DMS53 (cell line): ENCODE results near the gene POMP.
"Not testable (repeated sequence)": the region's sequence is repeated elsewhere in the genome, so short reads cannot be mapped to it uniquely, and the experiment has no call there.

Experiments
- DNase-seq: peaks from one replicate; lab custom pipeline; 2025; lab: John Stamatoyannopoulos, UW

Gene POMP

DNA sequence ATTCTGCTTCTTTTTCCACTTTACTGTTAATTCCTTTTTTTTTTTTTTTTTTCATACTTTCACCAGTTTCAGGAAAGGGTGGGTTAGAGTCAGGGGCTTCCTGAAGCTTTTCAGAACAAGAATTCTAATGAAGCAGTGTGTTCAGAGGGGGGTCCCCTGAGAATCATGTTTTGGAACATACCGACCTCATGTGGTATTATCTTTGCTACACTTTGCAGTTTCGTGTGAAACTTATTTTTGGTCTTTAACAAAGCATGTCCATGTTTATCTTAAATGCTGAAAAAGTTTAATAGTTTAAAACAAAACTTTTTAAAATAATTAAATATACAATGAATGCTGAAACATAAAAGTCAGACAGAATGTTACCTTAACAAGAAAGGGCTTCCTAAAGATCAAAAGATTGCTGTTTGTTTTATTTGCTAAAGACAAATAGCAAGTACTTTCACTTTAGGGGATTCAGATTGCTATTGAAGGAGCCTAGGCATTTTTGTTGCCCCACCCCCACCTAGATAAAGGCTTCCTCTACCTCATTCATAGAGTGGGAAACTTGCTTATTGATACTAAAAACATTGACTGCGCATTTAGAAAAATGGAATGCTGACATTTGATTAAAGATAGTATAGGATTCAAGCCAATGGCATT is 21.1 kb upstream of the POMP start:
- peak; percentile 71 for DNase-seq

DNA sequence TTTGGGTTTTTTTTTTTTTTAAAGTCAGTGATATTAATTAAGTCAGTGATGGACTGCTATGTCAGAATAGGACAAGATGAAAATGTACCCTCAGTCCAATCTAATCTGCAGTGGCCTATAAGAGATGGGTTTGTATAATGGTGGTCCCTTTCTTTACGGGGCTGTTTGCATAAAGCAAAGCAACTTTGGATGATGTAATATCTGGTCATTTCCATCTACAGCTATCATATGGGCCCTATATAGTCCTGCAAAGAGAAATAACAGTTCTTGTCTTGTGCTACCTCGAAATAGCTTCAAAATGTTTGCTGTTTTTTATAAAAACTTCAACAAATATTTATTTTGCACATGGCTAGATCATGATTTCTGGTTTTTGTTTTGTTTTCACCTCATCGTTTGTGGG is 20.2 kb upstream of the POMP start:
- DNase-seq: no peak

DNA sequence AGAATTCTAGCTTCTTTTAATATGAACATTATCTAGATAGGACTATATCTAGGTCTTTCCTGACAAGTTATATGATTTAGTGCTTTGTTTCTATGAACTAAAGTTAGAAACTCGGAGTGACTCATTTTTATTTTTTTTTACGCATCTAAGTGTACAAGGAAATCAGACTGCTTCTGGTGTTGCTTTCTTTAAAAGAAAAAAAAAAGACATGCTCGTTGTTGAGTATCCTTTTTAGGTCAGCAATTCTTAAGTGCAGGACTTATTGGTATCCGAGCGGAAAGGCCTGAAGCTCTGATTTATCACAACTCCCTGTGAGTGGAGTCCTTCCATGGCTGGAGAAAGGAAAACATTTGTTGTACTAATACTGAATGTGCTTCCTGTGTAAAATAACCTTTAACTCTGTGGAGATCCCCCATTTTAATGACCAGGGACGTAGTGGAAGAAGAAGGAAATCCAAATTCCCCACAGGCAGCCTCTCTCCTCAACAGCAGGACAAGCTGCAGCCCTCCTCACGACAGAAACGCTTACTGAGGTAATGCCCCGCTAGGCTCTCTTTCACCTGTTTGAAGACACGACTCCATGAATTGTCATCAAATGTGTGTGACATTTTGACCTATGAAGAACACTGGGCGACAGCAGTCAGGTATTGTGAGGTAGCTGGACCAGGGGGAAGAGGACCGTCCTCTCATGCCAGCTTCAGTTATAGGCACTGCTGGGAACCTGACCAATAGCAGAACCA is 17.9 kb upstream of the POMP start:
- DNase-seq: no peak

DNA sequence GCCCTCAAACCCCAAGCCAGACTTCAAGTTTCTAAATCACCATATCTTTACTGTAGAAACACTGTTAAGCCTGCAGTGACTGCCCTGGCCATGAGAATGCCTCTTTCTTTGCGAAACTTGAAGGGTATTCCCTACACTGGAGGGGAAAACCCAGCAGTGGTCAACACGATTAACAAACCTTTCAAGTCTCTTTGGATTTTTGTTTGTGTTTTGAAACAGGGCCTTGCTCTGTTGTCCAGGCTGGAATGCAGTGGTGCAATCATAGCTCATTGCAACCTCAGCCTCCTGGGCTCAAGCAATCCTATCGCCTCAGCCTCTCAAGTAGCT is 17.4 kb upstream of the POMP start:
- no peak for DNase-seq

DNA sequence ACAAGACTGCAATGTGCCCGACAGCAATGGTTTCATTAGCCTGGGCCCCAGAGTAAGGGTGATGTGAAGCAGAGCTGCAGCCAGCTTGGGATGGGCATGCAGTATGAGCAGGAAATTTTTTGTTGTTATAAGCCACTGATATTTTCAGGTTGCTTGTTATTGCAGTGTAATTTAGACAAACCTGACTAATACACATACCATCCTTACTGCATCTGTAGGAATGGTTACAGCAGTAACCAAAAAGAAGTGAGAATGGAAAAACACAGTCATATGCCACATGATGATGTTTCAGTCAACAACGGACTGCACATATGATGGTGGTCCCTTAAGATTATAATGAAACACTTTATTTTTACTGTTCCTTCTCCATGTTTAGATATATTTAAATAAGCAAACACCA is 8.6 kb upstream of the POMP start:
- no peak for DNase-seq

DNA sequence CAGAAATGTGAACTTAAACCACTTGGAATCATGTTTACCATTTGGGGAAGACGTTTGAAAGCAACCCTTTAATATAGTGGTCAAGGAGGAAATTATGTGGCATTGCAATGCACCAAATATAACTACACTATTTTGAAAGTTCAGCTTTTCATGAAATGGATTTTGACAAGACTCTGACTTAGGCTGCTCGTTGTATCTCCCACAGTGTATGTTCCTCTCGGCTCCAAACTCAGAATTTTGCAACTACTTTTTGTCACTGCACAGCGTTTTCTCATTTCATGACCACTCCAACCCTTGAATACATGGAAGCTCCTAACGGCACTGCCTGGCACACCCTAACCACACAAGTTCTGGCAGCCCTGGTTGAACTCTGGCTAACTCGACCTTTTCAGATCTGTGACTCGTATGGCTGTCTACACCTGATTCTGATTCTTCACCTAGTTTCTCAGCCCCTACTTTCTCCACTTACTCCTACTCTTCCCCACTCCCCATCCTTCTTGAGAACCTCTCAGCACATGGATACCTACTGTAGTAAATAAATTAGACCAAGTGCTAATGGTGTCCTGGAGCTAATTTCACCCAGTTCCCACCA is 7.0 kb upstream of the POMP start:
- DNase-seq: no peak

DNA sequence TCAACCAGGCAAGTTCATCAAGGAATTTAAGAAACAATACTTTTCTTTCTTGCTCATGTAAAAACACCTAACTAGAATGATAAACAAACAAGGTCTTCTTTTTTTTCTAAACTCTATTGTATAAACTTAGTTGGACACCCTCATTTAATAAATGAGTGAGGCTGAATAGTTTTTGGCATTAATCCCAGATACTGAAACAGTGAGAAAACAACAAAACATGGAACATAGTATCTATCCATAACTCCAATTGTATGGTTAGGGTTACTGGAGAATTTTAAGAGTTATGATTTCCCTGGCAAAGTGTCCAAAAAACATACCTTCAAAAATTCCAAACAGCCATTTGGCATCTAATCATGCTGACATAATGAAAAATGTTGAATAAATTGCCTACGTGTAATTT is 5.8 kb upstream of the POMP start:
- DNase-seq: no peak

DNA sequence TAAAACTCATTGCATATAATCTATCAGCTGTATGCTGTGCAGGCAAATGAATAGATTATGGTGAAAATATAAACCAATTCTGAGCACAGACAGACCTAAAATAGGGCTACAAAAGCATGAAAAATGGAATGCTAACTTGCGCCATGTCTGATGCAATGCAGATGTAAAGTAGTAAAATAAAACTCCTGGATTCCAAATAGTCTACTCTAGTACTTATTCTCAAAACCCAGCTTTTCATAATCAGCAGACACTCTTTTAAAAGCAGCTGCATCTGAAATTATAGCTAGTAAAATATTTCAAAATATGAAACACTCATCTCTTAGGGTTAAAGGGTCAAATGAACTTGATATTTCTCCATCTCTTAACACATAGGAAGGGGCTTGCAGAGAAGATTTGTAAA is 4.7 kb upstream of the POMP start:
- DNase-seq: no peak

DNA sequence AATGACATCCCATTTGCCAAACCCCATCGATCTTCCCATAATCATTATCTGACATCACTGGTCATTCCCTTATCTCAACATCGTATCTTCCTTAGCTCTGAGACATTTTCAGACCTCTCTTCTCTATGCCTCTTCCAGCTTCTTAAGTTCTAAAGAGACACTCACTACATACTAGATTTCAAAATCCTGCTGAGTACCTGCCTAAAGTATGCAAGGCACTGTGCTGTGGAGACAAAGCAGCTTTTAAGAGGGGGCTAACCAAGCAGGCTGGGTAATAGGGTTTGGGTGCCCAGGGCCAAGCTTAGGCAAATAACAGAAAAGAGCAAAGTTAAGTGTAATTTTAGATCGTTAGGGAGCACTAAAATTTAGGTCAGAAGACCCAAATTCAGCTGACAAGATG is 3.4 kb upstream of the POMP start:
- no peak for DNase-seq

DNA sequence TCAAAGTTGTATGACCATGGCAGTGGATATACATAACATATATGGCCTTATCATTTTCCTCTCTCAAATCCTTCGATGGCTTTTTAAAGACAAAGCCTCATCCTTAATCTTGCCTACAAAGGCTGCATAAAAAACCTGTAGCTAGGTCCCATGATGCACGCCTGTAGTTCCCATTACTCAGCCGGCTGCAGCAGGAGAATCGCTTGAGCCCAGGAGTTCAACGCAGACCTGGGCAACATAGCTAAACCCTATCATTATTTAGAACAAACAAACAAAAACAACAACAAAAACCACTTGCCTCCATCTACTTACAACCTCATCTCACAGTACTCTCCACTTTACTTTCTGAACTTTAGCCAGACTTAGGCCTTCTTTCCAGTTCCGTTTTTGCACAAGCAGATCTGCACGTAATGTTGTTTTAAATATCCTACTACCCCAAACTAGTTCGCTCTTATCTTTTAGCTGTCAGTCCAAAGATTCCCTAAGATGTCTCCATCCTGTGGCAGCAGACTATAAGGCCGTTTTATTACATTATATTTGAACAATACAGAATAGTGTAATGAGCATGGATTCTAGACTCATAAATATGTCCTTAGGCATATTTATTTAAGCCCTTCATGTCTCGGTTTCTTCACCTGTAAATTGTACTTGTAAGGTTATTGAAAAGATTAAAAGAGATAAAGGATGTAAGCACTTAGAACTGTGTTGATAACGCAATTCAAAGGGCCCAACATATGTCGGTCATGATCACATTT is 969 bp upstream of the POMP start:
- DNase-seq: peak; percentile 39

DNA sequence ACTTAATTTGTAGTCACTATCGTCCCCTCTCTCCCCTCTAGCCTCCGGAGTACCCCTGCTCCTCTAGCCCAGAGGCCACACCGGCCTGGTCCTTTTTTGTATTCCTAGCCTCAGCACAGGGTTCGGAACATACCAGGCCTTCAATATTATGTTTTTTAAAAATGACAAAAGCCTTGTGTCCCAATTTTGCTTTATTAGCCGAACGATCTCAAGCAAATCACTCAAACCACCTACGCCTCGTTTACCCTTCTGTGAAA is 463 bp upstream of the POMP start:
- DNase-seq: peak; percentile 39

DNA sequence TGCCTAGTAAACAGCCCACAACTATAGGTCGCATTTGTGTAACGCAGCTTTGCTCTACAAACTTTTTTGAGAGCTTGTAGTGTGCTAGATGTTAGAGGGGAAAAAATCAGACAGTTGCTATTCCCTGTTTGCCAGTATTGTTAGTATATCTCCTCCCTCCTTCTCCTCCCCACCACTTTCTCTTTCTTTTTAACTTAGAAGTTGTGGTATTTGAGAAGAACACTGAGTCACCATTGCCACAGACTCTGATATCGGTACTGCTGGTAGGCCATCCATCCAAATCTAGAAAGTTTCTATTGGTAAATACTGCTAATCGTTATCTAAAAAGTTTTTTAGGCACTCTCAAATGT is 666 bp downstream of the POMP start:
- DNase-seq: peak; percentile 31

DNA sequence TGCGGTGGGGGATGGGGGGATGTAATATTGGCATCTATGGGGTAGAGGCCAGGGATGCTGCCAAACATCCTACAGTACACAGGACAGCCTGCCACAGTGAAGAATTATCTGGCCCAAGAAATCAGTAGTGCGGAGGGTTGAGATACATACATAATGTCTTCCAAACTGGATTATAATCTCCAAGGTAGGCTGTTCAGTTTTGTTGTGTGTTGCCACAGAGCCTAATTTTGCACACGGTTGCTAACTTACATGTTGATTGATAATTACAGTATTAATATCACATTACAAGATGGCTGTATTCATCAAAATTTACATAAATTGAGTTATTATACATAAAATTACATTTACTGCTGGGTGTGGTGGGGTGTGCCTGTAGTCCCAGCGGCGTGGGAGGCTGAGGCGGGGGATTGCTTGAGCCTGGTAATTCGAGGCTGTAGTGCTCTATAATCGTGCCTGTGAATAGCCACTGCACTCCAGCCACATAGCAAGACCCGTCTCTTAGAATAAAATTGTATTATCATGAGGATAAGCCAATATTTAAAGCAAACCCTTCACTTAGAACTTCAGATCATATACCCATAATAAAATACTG is 8.1 kb downstream of the POMP start:
- no peak for DNase-seq

DNA sequence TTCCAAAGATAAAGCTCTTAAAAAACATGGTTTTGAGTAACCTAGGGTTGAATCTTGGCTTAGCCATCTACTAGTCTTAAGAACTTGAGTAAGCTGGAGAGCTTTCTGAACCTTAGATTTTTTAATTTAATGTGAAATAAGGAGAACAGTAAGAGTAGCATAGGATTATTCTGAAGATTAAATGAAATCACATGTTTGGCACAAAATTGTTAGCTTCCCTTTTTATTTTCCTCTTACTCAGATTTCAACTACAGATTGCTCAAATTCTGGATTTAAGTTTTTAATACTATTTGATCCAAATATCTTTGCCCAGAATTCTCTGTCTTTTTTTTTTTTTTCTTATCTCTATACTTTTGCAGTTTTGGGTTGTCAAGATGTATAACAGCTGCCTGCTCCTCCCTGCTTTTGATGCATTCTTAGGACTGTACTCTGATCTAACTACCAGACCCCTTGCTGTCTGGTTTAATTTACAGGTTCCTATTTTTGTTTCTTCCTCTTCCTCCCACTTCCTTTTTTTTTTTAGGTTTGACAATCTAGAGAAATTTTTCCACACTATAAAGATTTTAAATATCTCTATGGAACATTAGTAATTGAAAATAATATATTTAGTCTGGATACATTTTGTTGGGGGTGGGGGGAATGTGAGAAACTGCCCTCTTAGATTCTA is 12.3 kb downstream of the POMP start:
- no peak for DNase-seq

DNA sequence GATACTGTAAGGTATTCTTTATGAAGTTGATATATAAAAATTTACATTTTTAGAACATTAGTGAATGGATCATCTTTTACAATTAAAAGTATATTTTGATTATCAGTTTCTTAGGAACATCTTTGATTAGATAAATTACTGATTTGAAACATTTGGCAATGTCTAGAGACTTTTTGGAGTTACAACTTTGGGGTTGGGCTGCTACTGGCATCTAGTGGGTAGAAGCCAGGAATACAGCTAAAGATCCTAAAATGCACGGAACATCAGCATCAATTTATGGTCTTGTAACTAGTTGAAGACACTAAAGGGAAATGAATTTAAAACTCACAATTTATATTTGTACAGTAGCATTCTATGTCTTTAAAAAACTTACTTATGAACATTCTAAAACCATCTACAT is 19.9 kb downstream of the POMP start:
- peak; percentile 17 for DNase-seq

DNA sequence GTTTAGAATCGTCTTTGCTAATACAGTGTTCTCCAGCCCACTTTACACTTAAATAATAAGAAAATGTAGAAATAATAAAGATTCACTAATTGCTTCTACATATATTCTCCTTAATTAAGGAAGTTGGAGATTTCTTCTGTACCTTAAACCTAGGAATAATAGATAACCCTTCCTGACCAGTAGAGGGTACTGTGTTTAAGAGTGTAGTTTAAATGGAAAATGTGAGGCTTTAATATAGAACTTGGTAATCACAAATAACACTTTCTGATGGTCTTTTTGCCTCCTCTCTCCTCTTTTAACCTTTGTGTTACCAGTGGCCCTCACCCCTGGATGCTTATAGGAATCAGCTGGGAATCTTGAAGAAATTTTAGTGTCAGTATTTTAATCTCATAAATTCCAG is 20.7 kb downstream of the POMP start:
- DNase-seq: peak; percentile 50

DNA sequence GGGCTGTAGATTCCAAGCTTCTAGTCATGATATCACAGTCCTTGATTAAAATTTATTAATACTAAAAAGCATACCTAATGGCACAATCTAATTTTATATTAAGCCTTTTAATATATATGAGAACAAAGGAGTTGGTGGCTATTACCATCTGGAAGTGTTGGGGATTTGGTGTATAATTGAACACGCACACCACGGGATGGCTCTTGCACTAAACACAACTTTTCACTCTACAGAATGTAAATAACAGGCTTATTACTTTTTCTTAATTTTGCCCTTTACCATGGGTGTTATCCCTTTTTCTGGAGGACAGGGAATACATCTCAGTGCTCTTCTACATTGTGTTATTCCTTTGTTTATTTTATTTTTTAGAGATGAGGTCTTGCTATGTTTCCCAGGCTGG is 21.6 kb downstream of the POMP start:
- DNase-seq: no peak

DNA sequence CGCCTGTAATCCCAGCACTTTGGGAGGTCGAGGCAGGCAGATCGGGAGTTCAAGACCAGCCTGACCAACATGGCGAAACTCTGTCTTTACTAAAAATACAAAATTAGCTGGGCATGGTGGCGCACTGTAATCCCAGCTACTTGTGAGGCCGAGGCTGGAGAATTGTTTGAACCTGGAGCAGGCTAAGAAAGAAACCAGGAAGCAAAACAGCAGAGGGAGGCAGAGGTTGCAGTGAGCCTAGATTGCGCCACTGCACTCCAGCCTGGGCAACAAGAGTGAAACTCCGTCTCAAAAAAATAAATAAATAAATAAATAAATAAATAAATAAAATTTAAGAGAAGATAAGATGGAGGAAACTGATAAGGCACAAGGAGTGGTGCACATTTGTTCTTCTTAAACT is 24.2 kb downstream of the POMP start:
- DNase-seq: not testable (repeated sequence)

DNA sequence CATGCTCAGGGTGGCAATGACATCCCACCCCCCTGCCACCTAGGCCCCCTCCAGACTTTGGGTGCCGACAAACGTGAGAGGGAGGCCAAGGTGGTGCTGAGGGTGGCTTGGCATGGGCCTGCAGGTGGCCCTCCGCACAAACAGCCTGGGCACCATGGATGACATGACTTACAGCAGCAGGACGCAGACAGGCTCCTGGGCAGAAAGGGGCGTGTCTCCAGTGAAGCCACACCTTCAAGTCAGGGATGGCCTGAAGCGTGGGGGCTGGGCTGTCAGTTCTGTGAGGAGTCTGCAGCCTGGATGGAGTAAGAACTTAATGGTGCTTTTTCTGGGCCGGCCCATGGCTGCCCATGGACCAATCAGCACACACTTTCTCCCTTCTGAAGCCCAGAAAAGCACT is 25.3 kb downstream of the POMP start:
- no peak for DNase-seq

DNA sequence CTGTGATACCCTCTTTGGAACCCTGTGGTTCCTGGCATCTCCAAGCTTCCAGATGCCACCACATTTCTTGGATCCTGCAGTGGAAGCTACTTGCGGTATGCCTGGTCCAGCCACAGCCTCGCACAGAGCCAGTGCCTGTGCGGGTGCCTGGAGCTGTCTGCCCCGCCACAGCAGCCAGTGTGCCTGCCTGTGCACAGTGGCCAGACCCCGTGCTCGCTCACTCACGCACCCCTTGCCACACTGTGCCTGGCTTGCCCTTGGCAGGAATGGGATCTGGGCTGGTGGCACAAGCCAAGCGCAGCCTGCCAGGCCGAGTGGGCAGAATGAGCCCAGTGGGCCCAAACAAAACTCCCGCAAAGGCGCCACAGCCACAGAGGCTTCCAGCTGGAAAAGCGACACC is 26.2 kb downstream of the POMP start:
- DNase-seq: no peak

DNA sequence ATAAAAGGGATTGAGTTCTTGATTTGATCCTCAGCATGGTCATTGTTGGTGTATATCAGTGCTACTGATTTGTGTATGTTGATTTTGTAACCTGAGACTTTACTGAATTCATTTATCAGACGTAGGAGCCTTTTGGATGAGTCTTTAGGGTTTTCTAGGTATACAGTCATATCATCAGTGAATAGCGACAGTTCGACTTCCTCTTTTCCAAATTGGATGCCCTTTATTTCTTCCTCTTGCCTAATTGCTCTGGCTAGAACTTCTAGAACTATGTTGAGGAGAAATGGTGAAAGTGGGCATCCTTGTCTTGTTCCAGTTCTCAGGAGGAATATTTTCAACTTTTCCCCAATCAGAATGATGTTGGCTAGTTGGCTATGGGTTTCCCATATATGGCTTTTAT is 27.0 kb downstream of the POMP start:
- DNase-seq: peak; percentile 17
